Fibroblast of lung (primary cell): Measurements from ENCODE around the gene RNF167. TPM values are rescaled to one million over a fixed set of nuclear protein-coding genes. Genes with fewer than 3 reads are reported as not detected.

Experiments
- DNase-seq, 2 donors: peaks; one replicate each; pipeline versions ENCODE4 v3.0.0 to v3.0.0-alpha.2; 2010; ENCODE audit warnings: low read depth in 2 of 2
- H2AFZ ChIP-seq: 2 replicates; pipeline ENCODE4 v1.5.1; 2012; ENCODE audit warnings: low read length, control low read depth, inconsistent platforms
- H3K27ac ChIP-seq: 2 replicates; pipeline ENCODE4 v1.5.1; 2011; ENCODE audit warnings: low read length, control low read depth; ENCODE audit not compliant: insufficient read depth
- H3K27me3 ChIP-seq: 2 replicates; pipeline ENCODE4 v1.5.1; 2011; ENCODE audit warnings: mild to moderate bottlenecking, low read length; ENCODE audit not compliant: control insufficient read depth, insufficient read depth
- H3K36me3 ChIP-seq: 2 replicates; pipeline ENCODE4 v1.5.1; 2011; ENCODE audit warnings: low read length; ENCODE audit not compliant: control insufficient read depth, insufficient read depth
- H3K4me1 ChIP-seq: 2 replicates; pipeline ENCODE4 v1.5.1; 2011; ENCODE audit warnings: low read length; ENCODE audit not compliant: control insufficient read depth, insufficient read depth; ENCODE audit errors: extremely low read depth
- H3K4me2 ChIP-seq: 2 replicates; pipeline ENCODE4 v1.5.1; 2011; ENCODE audit warnings: low read length, control low read depth; ENCODE audit not compliant: insufficient read depth; ENCODE audit errors: extremely low read depth
- H3K4me3 ChIP-seq, 4 experiments: fragments of 200-600 bp in 1 of 4; sonication (generic) in 1 of 4; replicated peaks in 1 of 4; 2 replicates each; pipeline ENCODE4 v1.5.1; 2011 to 2016; ENCODE audit warnings: low read length in 4 of 4, low read depth in 3 of 4, mild to moderate bottlenecking in 3 of 4, control low read depth in 2 of 4, inconsistent platforms in 1 of 4, mixed read lengths in 1 of 4; ENCODE audit not compliant: insufficient read depth in 1 of 4; ENCODE audit errors: control extremely low read depth in 1 of 4
- H3K79me2 ChIP-seq: 2 replicates; pipeline ENCODE4 v1.5.1; 2012; ENCODE audit warnings: mild to moderate bottlenecking, low read length, inconsistent platforms; ENCODE audit not compliant: control insufficient read depth, insufficient read depth
- H3K9ac ChIP-seq: 2 replicates; pipeline ENCODE4 v1.5.1; 2011; ENCODE audit warnings: mild to moderate bottlenecking, low read length, control low read depth; ENCODE audit not compliant: insufficient read depth
- H3K9me3 ChIP-seq: 2 replicates; pipeline ENCODE4 v1.5.1; 2012; ENCODE audit warnings: low read depth, low read length; ENCODE audit not compliant: control insufficient read depth, insufficient read depth
- H4K20me1 ChIP-seq: 2 replicates; pipeline ENCODE4 v1.5.1; 2011; ENCODE audit warnings: low read length; ENCODE audit not compliant: control insufficient read depth, insufficient read depth; ENCODE audit errors: extremely low read depth
- CTCF ChIP-seq, 2 donors: IDR thresholded peaks in 1 of 2; conservative IDR thresholded peaks in 1 of 2; 1 replicate in 1 of 2; 2 replicates in 1 of 2; pipeline ENCODE4 v1.5.1; 2011 to 2012; ENCODE audit warnings: low read length in 2 of 2, control low read depth in 1 of 2, inconsistent platforms in 1 of 2, low read depth in 1 of 2, mild to moderate bottlenecking in 1 of 2
- EZH2 ChIP-seq: IDR thresholded peaks from 2 replicates; pipeline ENCODE4 v1.5.1; 2012; ENCODE audit warnings: low read length, control low read depth, mild to moderate bottlenecking; ENCODE audit errors: missing control alignments
- polyA plus RNA-seq, 2 donors: library from polyadenylated mRNA; depleted of rRNA in 1 of 2; stranded (reverse) in 1 of 2; unstranded in 1 of 2; fragments of >200 nt; gene quantifications; 2 replicates each; pipeline ENCODE4 v1.2.1, GENCODE V29; 2011 to 2012; ENCODE audit warnings: missing spikeins in 1 of 2
- total RNA-seq: library from RNA; depleted of rRNA; stranded (reverse); fragments of >200 nt; gene quantifications from 2 replicates; pipeline ENCODE4 v1.2.1, GENCODE V29; 2014

Gene RNF167
- total and polyA plus RNA-seq, 2 donors (not counting 1 experiment from before 2014, with no cell fraction given): 22.8 to 52.6 TPM

- Histone ChIP-seq H3K9ac (no peak overlapping the region), H3K4me1 (peaks cover 6% of the 10 kb centered on the region), H3K36me3 (peaks cover 8% of the 10 kb centered on the region), H3K4me3 (no peak overlapping the region), H3K79me2 (no peaks in the 10 kb centered on the region), H3K27ac (no peak overlapping the region), H2AFZ (no peak overlapping the region), H3K4me2 (no peak overlapping the region), H3K27me3 (no peaks in the 10 kb centered on the region), H4K20me1 (no peaks in the 10 kb centered on the region), H3K9me3 (no peaks in the 10 kb centered on the region)
- TF ChIP-seq EZH2 (no peak), CTCF (conservative IDR thresholded peaks at IDR 0.05 in 1 of 2, IDR thresholded peaks at IDR 0.05 in 1 of 2; ENCODE audit: low read depth in 1 of 2, low read length in 2 of 2) (no peak)
- DNase-seq: no peak
Observed at GRCh38 chr17:4958102-4958501, 18.0 kb downstream of the RNF167 start.

- H2AFZ ChIP-seq: no peak overlapping the region
- H3K4me2 ChIP-seq: no peak overlapping the region
- no peak overlapping the region for H3K9ac ChIP-seq
- no peaks in the 10 kb centered on the region for H3K4me1 ChIP-seq
- no peaks in the 10 kb centered on the region for H3K79me2 ChIP-seq
- H4K20me1 ChIP-seq: no peaks in the 10 kb centered on the region
- no peak for DNase-seq
- peaks cover 8% of the 10 kb centered on the region for H3K36me3 ChIP-seq
- H3K27me3 ChIP-seq: no peaks in the 10 kb centered on the region
- H3K27ac ChIP-seq: no peak overlapping the region
- H3K9me3 ChIP-seq: no peaks in the 10 kb centered on the region
- H3K4me3 ChIP-seq: no peak overlapping the region
- no peak for TF ChIP-seq CTCF (conservative IDR thresholded peaks at IDR 0.05 in 1 of 2, IDR thresholded peaks at IDR 0.05 in 1 of 2; ENCODE audit: low read depth in 1 of 2, low read length in 2 of 2)
- no peak for TF ChIP-seq EZH2
Observed at GRCh38 chr17:4959261-4959965, 19.3 kb downstream of the RNF167 start.

DNA sequence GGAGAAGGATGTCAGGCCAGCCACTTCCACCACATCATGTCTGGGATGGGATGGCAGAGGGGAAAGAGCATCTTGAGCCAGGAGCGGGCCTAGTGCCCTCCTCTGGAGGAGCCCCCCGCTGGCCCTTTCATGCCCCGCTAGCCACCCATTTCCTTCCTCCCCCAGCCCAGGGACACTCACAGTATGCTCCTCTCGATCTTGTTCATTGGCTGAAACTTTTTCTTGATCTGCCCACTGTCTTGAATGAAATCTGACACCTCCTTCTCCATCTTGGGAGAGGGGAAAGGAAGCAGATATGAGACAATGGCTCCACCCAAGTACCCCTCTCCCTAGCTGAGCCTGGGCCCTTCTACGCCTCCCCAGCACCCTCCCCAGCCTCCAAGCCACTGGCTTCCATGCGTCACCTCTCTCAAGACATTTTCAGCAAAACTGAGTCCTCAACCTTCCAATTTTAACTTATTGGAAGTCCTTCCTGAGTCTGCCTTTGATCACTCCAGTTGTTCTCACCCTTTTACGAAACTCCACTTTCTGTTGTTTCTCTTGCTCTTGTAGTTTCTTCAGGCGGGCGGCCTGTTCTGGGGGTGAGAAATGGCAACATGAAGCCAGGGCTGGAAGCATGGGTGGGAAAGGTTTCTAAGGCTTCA is 20.3 kb downstream of the RNF167 start:
- no peaks in the 10 kb centered on the region for H3K9me3 ChIP-seq
- H2AFZ ChIP-seq: no peak overlapping the region
- no peak overlapping the region for H3K4me2 ChIP-seq
- TF ChIP-seq CTCF (conservative IDR thresholded peaks at IDR 0.05 in 1 of 2, IDR thresholded peaks at IDR 0.05 in 1 of 2; ENCODE audit: low read depth in 1 of 2, low read length in 2 of 2): no peak
- TF ChIP-seq EZH2: no peak
- H3K9ac ChIP-seq: no peak overlapping the region
- H3K79me2 ChIP-seq: peaks cover 3% of the 10 kb centered on the region
- H3K4me3 ChIP-seq: no peak overlapping the region
- no peak overlapping the region for H3K27ac ChIP-seq
- no peaks in the 10 kb centered on the region for H3K27me3 ChIP-seq
- no peaks in the 10 kb centered on the region for H3K4me1 ChIP-seq
- H3K36me3 ChIP-seq: peaks cover 7% of the 10 kb centered on the region
- DNase-seq: no peak
- no peaks in the 10 kb centered on the region for H4K20me1 ChIP-seq
